K562 (cell line): ENCODE data around the gene CPT1A. TPM values are rescaled to one million over a fixed set of nuclear protein-coding genes. Genes with fewer than 3 reads are reported as not detected.

Source experiments
- ASH1L ChIP-seq: fragments of 450-650 bp; IDR thresholded peaks from 2 replicates; pipeline ENCODE4 v1.6.1; 2018; ENCODE audit warnings: borderline replicate concordance, mild to moderate bottlenecking, low read depth; ENCODE audit not compliant: partially characterized antibody
- ATF1 ChIP-seq, 2 experiments: fragments of 450-650 bp in 1 of 2; IDR thresholded peaks; 2 replicates each; pipeline ENCODE4 v1.6.1; 2016; ENCODE audit warnings: missing compliant biosample characterization in 1 of 2, missing genetic modification characterization in 1 of 2
- BRCA1 ChIP-seq, 2 experiments: fragments of 450-650 bp in 1 of 2; sonication (generic) in 1 of 2; formaldehyde crosslinking in 1 of 2; IDR thresholded peaks; 2 replicates each; pipeline versions ENCODE4 v1.5.0 to v1.6.1; 2017 to 2020; ENCODE audit warnings: mild to moderate bottlenecking in 1 of 2, missing genetic modification reagents in 1 of 2
- ESRRA ChIP-seq: fragments of 450-650 bp; IDR thresholded peaks from 2 replicates; pipeline ENCODE4 v1.6.1; 2014; ENCODE audit warnings: low read depth, mild to moderate bottlenecking, moderate library complexity, borderline replicate concordance
- ETV5 ChIP-seq: sonication (generic); formaldehyde crosslinking; IDR thresholded peaks from 2 replicates; pipeline ENCODE4 v1.4.0; 2020; ENCODE audit warnings: low read depth, mild to moderate bottlenecking, missing genetic modification reagents
- FOS ChIP-seq: IDR thresholded peaks from 3 replicates; pipeline ENCODE4 v1.6.1; 2011; ENCODE audit not compliant: insufficient read length; ENCODE audit errors: extremely low read depth
- FUS ChIP-seq: fragments of 200-400 bp; formaldehyde crosslinking; optimal IDR thresholded peaks from 2 replicates; pipeline ENCODE3; 2017; ENCODE audit warnings: low read depth, low read length
- GABPB1 ChIP-seq: sonication (generic); formaldehyde crosslinking; IDR thresholded peaks from 2 replicates; pipeline ENCODE4 v1.8.0; 2022; ENCODE audit warnings: mild to moderate bottlenecking, missing genetic modification reagents
- HDAC8 ChIP-seq: fragments of 450-650 bp; IDR thresholded peaks from 2 replicates; pipeline ENCODE4 v1.6.1; 2016; ENCODE audit warnings: mild to moderate bottlenecking, missing genetic modification characterization, moderate library complexity, missing compliant biosample characterization
- LEF1 ChIP-seq: fragments of 450-650 bp; IDR thresholded peaks from 2 replicates; pipeline ENCODE4 v1.6.1; 2016; ENCODE audit warnings: mild to moderate bottlenecking
- MEF2D ChIP-seq: conservative IDR thresholded peaks from 2 replicates; pipeline ENCODE4 v1.6.1; 2016; ENCODE audit warnings: low read depth, missing genetic modification characterization, missing compliant biosample characterization
- NFATC3 ChIP-seq: fragments of 450-650 bp; IDR thresholded peaks from 2 replicates; pipeline ENCODE4 v1.6.1; 2017; ENCODE audit warnings: mild to moderate bottlenecking
- NKRF ChIP-seq: fragments of 450-650 bp; IDR thresholded peaks from 2 replicates; pipeline ENCODE4 v1.6.1; 2016; ENCODE audit warnings: borderline replicate concordance
- NR2F6 ChIP-seq: fragments of 450-650 bp; formaldehyde crosslinking; IDR thresholded peaks from 2 replicates; pipeline ENCODE4 v1.4.0; 2020; ENCODE audit warnings: mild to moderate bottlenecking
- PTBP1 ChIP-seq: fragments of 200-400 bp; formaldehyde crosslinking; IDR thresholded peaks from 2 replicates; pipeline ENCODE4 v1.6.1; 2017; ENCODE audit warnings: low read depth, low read length
- RBM17 ChIP-seq: fragments of 200-400 bp; formaldehyde crosslinking; IDR thresholded peaks from 2 replicates; pipeline ENCODE4 v1.6.1; 2017; ENCODE audit warnings: low read depth, mild to moderate bottlenecking, low read length, borderline replicate concordance
- RFX7 ChIP-seq: fragments of 250-450 bp; sonication (Bioruptor Pico); IDR thresholded peaks from 2 replicates; pipeline ENCODE4 v1.5.1; 2021; ENCODE audit warnings: mild to moderate bottlenecking
- SMARCA5 ChIP-seq: fragments of 450-650 bp; IDR thresholded peaks from 2 replicates; pipeline ENCODE4 v1.6.1; 2016
- SRSF1 ChIP-seq: fragments of 200-400 bp; formaldehyde crosslinking; IDR thresholded peaks from 2 replicates; pipeline ENCODE4 v1.6.1; 2017; ENCODE audit warnings: mild to moderate bottlenecking, low read depth, low read length, moderate library complexity
- SRSF9 ChIP-seq: fragments of 200-400 bp; formaldehyde crosslinking; IDR thresholded peaks from 2 replicates; pipeline ENCODE4 v1.6.1; 2017; ENCODE audit warnings: low read depth, low read length, borderline replicate concordance
- ZBTB7A ChIP-seq: IDR thresholded peaks from 2 replicates; pipeline ENCODE4 v1.6.1; 2011; ENCODE audit warnings: low read depth, mild to moderate bottlenecking, low read length, moderate library complexity, borderline replicate concordance; ENCODE audit not compliant: control insufficient read depth
- ZFP1 ChIP-seq: fragments of 450-650 bp; formaldehyde crosslinking; IDR thresholded peaks from 2 replicates; pipeline ENCODE4 v1.4.0; 2020; ENCODE audit warnings: mild to moderate bottlenecking, mixed read lengths
- ZFP36 ChIP-seq: fragments of 150-350 bp; IDR thresholded peaks from 2 replicates; pipeline ENCODE4 v1.6.1; 2018; ENCODE audit warnings: low read length, low read depth; ENCODE audit not compliant: partially characterized antibody
- ZNF212 ChIP-seq: fragments of 450-650 bp; formaldehyde crosslinking; IDR thresholded peaks from 2 replicates; pipeline ENCODE4 v1.4.0; 2020; ENCODE audit warnings: mild to moderate bottlenecking
- ZNF551 ChIP-seq: fragments of 250-450 bp; sonication (Bioruptor Pico); IDR thresholded peaks from 2 replicates; pipeline ENCODE4 v1.5.0; 2021; ENCODE audit warnings: mild to moderate bottlenecking, moderate library complexity
- polyA plus RNA-seq, 8 experiments: library from polyadenylated mRNA; depleted of rRNA in 4 of 8; stranded (reverse) in 5 of 8; unstranded in 3 of 8; fragments of >200 nt; fragmentation: Nextera tagmentation in 2 of 8; fragmentation: Illumina TruSeq in 1 of 8; extraction: Ambion mirVana in 2 of 8; extraction: Trizol in 1 of 8; gene quantifications; 2 replicates each; pipeline versions ENCODE4 v1.2.1 to v1.2.3, GENCODE V29; 2011 to 2014; ENCODE audit warnings: inconsistent platforms in 1 of 8, missing spikeins in 1 of 8
- total RNA-seq, 7 experiments: library from RNA; depleted of rRNA in 6 of 7; stranded (reverse); fragments of >200 nt in 6 of 7; fragmentation: Illumina TruSeq in 2 of 7; extraction: Trizol in 2 of 7; gene quantifications; 2 replicates each; pipeline versions ENCODE4 v1.2.1 to v1.2.3, GENCODE V29; 2011 to 2021; ENCODE audit warnings: low replicate concordance in 1 of 7
- TF ChIP-seq, protein P1 (sequence below): sonication (generic); formaldehyde crosslinking; IDR thresholded peaks from 2 replicates; pipeline ENCODE4 v1.8.1; 2023; ENCODE audit warnings: mild to moderate bottlenecking, missing genetic modification reagents, moderate library complexity
- TF ChIP-seq, protein P2 (sequence below): fragments of 250-450 bp; sonication (Bioruptor Pico); IDR thresholded peaks from 2 replicates; pipeline ENCODE4 v1.6.1; 2021; ENCODE audit warnings: mild to moderate bottlenecking

The CPT1A gene
- total and polyA plus RNA-seq, 9 of the 15 experiments (the other 6 are each of a cell fraction or from before 2014, with no cell fraction given) = 2.6 to 29.1 (median 12.3) TPM

DNA sequence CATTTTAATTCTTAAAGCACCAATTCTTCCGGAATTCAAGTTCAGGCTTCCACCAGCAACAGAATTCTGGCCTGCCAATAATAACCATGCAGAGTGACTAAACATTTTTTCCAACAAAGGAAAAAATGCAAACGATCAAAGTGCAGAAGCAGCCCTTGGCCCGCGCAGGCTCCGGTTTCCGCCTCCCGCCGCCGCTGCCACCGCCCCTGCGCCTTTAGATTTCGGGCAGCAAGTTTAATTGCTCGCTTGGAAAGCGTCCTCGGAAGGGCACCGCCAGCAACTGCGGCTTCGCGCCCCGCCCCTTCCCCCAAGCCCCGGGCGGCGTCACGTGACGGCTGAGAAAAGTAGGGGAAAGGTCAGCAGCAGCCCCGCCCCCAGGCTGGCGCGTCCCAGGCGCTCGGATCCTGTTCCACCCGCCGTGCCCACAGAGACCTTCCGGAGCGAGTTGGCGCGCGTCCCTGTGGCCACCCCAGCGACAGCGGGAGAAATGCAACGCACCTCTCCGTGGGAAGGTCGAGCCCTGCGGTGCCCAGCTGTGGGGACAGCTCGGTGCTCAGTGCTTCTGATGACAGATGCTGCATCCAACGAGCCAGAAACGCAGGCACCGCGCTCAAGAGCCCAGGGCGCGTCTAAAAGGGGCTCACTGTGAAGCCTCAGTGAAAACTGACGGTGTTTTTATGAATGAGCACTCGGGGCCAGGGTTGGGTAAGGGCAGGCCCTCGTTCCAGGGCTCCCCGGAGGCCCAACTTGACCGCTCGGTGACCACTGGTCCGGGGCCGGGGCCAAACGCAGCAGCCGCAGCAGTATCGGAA is 2.5 kb downstream of the CPT1A start (continued):
- TF ChIP-seq FUS (no peak), SMARCA5 (no peak), NR2F6 (CRISPR knock-in tag) (no peak), HDAC8 (tag) (no peak), ATF1 (CRISPR knock-in tag; IDR thresholded peaks at IDR 0.05) (no peak), ATF1 (tag; IDR thresholded peaks at IDR 0.05) (peak; percentile 58), ZNF551 (no peak), ZNF212 (no peak), LEF1 (peak; percentile 80), MEF2D (tag) (no peak), PTBP1 (no peak), ZFP36 (no peak), RFX7 (CRISPR knock-in tag) (no peak), RBM17 (no peak), ESRRA (no peak; the same call in 1 of the 2 replicates), ZFP1 (no peak), SRSF9 (no peak), NKRF (peak; percentile 61; the same call in 1 of the 2 replicates), ZBTB7A (0 out of 2 replicates have a peak, but pooled peaks have one; percentile 40), FOS (no peak), NFATC3 (no peak), ASH1L (no peak), ETV5 (CRISPR knock-in tag) (no peak), GABPB1 (CRISPR knock-in tag) (peak; percentile 69; the same call in 1 of the 2 replicates), BRCA1 (IDR thresholded peaks at IDR 0.05) (no peak), BRCA1 (CRISPR knock-in tag; IDR thresholded peaks at IDR 0.05) (0 out of 2 replicates have a peak, but pooled peaks have one; percentile 49), SRSF1 (no peak)
- TF ChIP-seq, protein P1, sequence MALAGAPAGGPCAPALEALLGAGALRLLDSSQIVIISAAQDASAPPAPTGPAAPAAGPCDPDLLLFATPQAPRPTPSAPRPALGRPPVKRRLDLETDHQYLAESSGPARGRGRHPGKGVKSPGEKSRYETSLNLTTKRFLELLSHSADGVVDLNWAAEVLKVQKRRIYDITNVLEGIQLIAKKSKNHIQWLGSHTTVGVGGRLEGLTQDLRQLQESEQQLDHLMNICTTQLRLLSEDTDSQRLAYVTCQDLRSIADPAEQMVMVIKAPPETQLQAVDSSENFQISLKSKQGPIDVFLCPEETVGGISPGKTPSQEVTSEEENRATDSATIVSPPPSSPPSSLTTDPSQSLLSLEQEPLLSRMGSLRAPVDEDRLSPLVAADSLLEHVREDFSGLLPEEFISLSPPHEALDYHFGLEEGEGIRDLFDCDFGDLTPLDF (CRISPR knock-in tag) = no peak
- TF ChIP-seq, protein P2, sequence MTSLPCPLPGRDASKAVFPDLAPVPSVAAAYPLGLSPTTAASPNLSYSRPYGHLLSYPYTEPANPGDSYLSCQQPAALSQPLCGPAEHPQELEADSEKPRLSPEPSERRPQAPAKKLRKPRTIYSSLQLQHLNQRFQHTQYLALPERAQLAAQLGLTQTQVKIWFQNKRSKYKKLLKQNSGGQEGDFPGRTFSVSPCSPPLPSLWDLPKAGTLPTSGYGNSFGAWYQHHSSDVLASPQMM (CRISPR knock-in tag) = no peak
